Endothelial cell (in vitro differentiated cells): ENCODE results near the gene CYB5A. TPM values are rescaled to one million over a fixed set of nuclear protein-coding genes. Genes with fewer than 3 reads are reported as not detected.
"Not testable (repeated sequence)": the region's sequence is repeated elsewhere in the genome, so short reads cannot be mapped to it uniquely, and the experiment has no call there.

Source experiments
- DNase-seq: peaks from one replicate; pipeline ENCODE4 v3.0.0; 2021; ENCODE audit warnings: low spot score
- H3K27ac Mint-ChIP-seq: one replicate; pipeline ENCODE4 v1.8.0; 2021; ENCODE audit warnings: mixed read lengths, inconsistent platforms; ENCODE audit not compliant: unreplicated experiment
- H3K27me3 Mint-ChIP-seq: one replicate; pipeline ENCODE4 v1.8.0; 2021; ENCODE audit warnings: mild to moderate bottlenecking, moderate library complexity, mixed read lengths, inconsistent platforms; ENCODE audit not compliant: unreplicated experiment
- H3K36me3 Mint-ChIP-seq: one replicate; pipeline ENCODE4 v1.8.0; 2021; ENCODE audit warnings: mild to moderate bottlenecking, low read depth, mixed read lengths, inconsistent platforms; ENCODE audit not compliant: unreplicated experiment
- H3K4me1 Mint-ChIP-seq: one replicate; pipeline ENCODE4 v1.8.0; 2021; ENCODE audit warnings: mild to moderate bottlenecking, mixed read lengths, inconsistent platforms; ENCODE audit not compliant: unreplicated experiment
- H3K4me3 Mint-ChIP-seq: one replicate; pipeline ENCODE4 v1.8.0; 2021; ENCODE audit warnings: mild to moderate bottlenecking, mixed read lengths, inconsistent platforms; ENCODE audit not compliant: unreplicated experiment
- H3K9me3 Mint-ChIP-seq: one replicate; pipeline ENCODE4 v1.8.0; 2021; ENCODE audit warnings: mixed read lengths, inconsistent platforms; ENCODE audit not compliant: unreplicated experiment
- CTCF ChIP-seq: fragments of 200-600 bp; sonication (generic); IDR thresholded peaks from one replicate; pipeline ENCODE4 v1.5.0; 2021; ENCODE audit warnings: antibody characterized with exemption; ENCODE audit not compliant: unreplicated experiment
- total RNA-seq: library from RNA; stranded (reverse); fragmentation: NEBNext Ultra II Directional; extraction: Animal tissue kit (Norgen Biotek cat#: 25700); gene quantifications from one replicate; pipeline ENCODE4 v1.2.1, GENCODE V29; 2021; ENCODE audit not compliant: unreplicated experiment

Gene CYB5A
- total RNA-seq, 1 donor from 2014 or later: 119 TPM

GRCh38 chr18:74334242-74334893 is 42.6 kb upstream of the CYB5A start:
- Mint-ChIP-seq H3K27ac (no peak overlapping the region), H3K9me3 (no peaks in the 10 kb centered on the region), H3K27me3 (no peaks in the 10 kb centered on the region), H3K4me1 (no peaks in the 10 kb centered on the region), H3K36me3 (no peaks in the 10 kb centered on the region), H3K4me3 (no peak overlapping the region)
- no peak for TF ChIP-seq CTCF
- no peak for DNase-seq

GRCh38 chr18:74333091-74333490 is 41.3 kb upstream of the CYB5A start:
- Mint-ChIP-seq H3K9me3 (no peaks in the 10 kb centered on the region), H3K4me3 (no peak overlapping the region), H3K4me1 (no peaks in the 10 kb centered on the region), H3K27me3 (no peaks in the 10 kb centered on the region), H3K36me3 (no peaks in the 10 kb centered on the region), H3K27ac (no peak overlapping the region)
- no peak for DNase-seq
- TF ChIP-seq CTCF: no peak

GRCh38 chr18:74331404-74331803 is 39.6 kb upstream of the CYB5A start:
- peak; percentile 12 for TF ChIP-seq CTCF
- Mint-ChIP-seq H3K36me3 (no peaks in the 10 kb centered on the region), H3K4me1 (no peaks in the 10 kb centered on the region), H3K4me3 (no peak overlapping the region), H3K27me3 (no peaks in the 10 kb centered on the region), H3K9me3 (no peaks in the 10 kb centered on the region), H3K27ac (no peak overlapping the region)
- no peak for DNase-seq

GRCh38 chr18:74329688-74330205 is 38.0 kb upstream of the CYB5A start:
- TF ChIP-seq CTCF: no peak
- Mint-ChIP-seq H3K9me3 (no peaks in the 10 kb centered on the region), H3K36me3 (no peaks in the 10 kb centered on the region)

GRCh38 chr18:74328206-74328605 is 36.4 kb upstream of the CYB5A start:
- Mint-ChIP-seq H3K27me3 (no peaks in the 10 kb centered on the region), H3K9me3 (no peaks in the 10 kb centered on the region), H3K4me3 (no peak overlapping the region), H3K27ac (no peak overlapping the region), H3K4me1 (no peaks in the 10 kb centered on the region), H3K36me3 (no peaks in the 10 kb centered on the region)
- TF ChIP-seq CTCF: no peak
- DNase-seq: no peak

More at GRCh38 chr18:74329688-74330205, 38.0 kb upstream of the CYB5A start:
- DNase-seq: no peak
- Mint-ChIP-seq H3K27ac (no peak overlapping the region), H3K4me3 (no peak overlapping the region), H3K27me3 (no peaks in the 10 kb centered on the region), H3K4me1 (no peaks in the 10 kb centered on the region)

- DNase-seq, H3K4me3 Mint-ChIP-seq, H3K36me3 Mint-ChIP-seq, H3K4me1 Mint-ChIP-seq, H3K27ac Mint-ChIP-seq, H3K27me3 Mint-ChIP-seq, H3K9me3 Mint-ChIP-seq: not testable (repeated sequence)
Measured at GRCh38 chr18:74326791-74327190, 35.0 kb upstream of the CYB5A start.
